HG02759 (cell line): ENCODE measurements around the gene INTS1.
"Not testable (repeated sequence)": the region's sequence is repeated elsewhere in the genome, so short reads cannot be mapped to it uniquely, and the experiment has no call there.

Experiments
- ATAC-seq: cut with Tn5 transposase; IDR thresholded peaks from one replicate; pipeline ENCODE4 v1.9.1; 2021; ENCODE audit warnings: mild to moderate bottlenecking, moderate library complexity; ENCODE audit not compliant: unreplicated experiment

Gene INTS1

GRCh38 chr7:1531263-1531978 lies 27.2 kb upstream of the INTS1 start:
- peak; percentile 14 for ATAC-seq

GRCh38 chr7:1530946-1531262 lies 26.7 kb upstream of the INTS1 start:
- peak; percentile 30 for ATAC-seq

- no peak for ATAC-seq
These were observed 25.4 kb upstream of the INTS1 start for GRCh38 chr7:1529383-1530116.

- no peak for ATAC-seq
These were observed 22.1 kb upstream of the INTS1 start for GRCh38 chr7:1526271-1526754.

GRCh38 chr7:1525409-1525808 lies 21.2 kb upstream of the INTS1 start:
- no peak for ATAC-seq

GRCh38 chr7:1523844-1524243 lies 19.7 kb upstream of the INTS1 start:
- ATAC-seq, result no peak

GRCh38 chr7:1523208-1523607 lies 19.0 kb upstream of the INTS1 start:
- no peak for ATAC-seq

- ATAC-seq, result no peak
These were observed 17.3 kb upstream of the INTS1 start for GRCh38 chr7:1521456-1521855.

GRCh38 chr7:1520539-1521234 lies 16.5 kb upstream of the INTS1 start:
- no peak for ATAC-seq

- not testable (repeated sequence) for ATAC-seq
These were observed 15.2 kb upstream of the INTS1 start for GRCh38 chr7:1519322-1519922.

GRCh38 chr7:1516586-1517251 lies 12.5 kb upstream of the INTS1 start:
- ATAC-seq, result no peak

- ATAC-seq, result not testable (repeated sequence)
These were observed 11.3 kb upstream of the INTS1 start for GRCh38 chr7:1515509-1515967.

- no peak for ATAC-seq
These were observed 10.8 kb upstream of the INTS1 start for GRCh38 chr7:1514995-1515401.

- no peak for ATAC-seq
These were observed 10.2 kb upstream of the INTS1 start for GRCh38 chr7:1514407-1514806.

- no peak for ATAC-seq
These were observed 9.5 kb upstream of the INTS1 start for GRCh38 chr7:1513657-1514095.

- no peak for ATAC-seq
These were observed 8.8 kb upstream of the INTS1 start for GRCh38 chr7:1512781-1513656.

GRCh38 chr7:1511444-1512422 lies 7.5 kb upstream of the INTS1 start:
- no peak for ATAC-seq

- no peak for ATAC-seq
These were observed 6.6 kb upstream of the INTS1 start for GRCh38 chr7:1510780-1511154.

- no peak for ATAC-seq
These were observed 5.0 kb upstream of the INTS1 start for GRCh38 chr7:1509226-1509625.
